HEK293T (cell line): ENCODE data around the gene FAM3D.

Experiments
- ARNT ChIP-seq: fragments of 450-650 bp; IDR thresholded peaks from 2 replicates; pipeline ENCODE4 v1.6.1; 2017; ENCODE audit warnings: mild to moderate bottlenecking
- BHLHE40 ChIP-seq: fragments of 450-650 bp; IDR thresholded peaks from 2 replicates; pipeline ENCODE4 v1.6.1; 2016; ENCODE audit warnings: mild to moderate bottlenecking, moderate library complexity, borderline replicate concordance
- CTBP1 ChIP-seq: fragments of 450-650 bp; IDR thresholded peaks from 2 replicates; pipeline ENCODE4 v1.6.1; 2016; ENCODE audit warnings: borderline replicate concordance
- ELF4 ChIP-seq: fragments of 450-650 bp; IDR thresholded peaks from 2 replicates; pipeline ENCODE4 v1.6.1; 2017; ENCODE audit warnings: antibody characterized with exemption
- FOXA1 ChIP-seq: fragments of 450-650 bp; IDR thresholded peaks from 2 replicates; pipeline ENCODE4 v1.6.1; 2016; ENCODE audit warnings: mild to moderate bottlenecking
- FOXK2 ChIP-seq: fragments of 450-650 bp; IDR thresholded peaks from 2 replicates; pipeline ENCODE4 v1.6.1; 2016; ENCODE audit warnings: mild to moderate bottlenecking
- FOXM1 ChIP-seq: fragments of 450-650 bp; IDR thresholded peaks from 2 replicates; pipeline ENCODE4 v1.6.1; 2017; ENCODE audit warnings: mild to moderate bottlenecking, borderline replicate concordance
- L3MBTL2 ChIP-seq: fragments of 450-650 bp; conservative IDR thresholded peaks from 2 replicates; pipeline ENCODE4 v1.6.1; 2016; ENCODE audit warnings: mild to moderate bottlenecking
- NFRKB ChIP-seq: fragments of 450-650 bp; IDR thresholded peaks from 2 replicates; pipeline ENCODE4 v1.6.1; 2016; ENCODE audit warnings: mild to moderate bottlenecking, moderate library complexity
- SP1 ChIP-seq: fragments of 450-650 bp; IDR thresholded peaks from 2 replicates; pipeline ENCODE4 v1.6.1; 2017
- SUZ12 ChIP-seq: fragments of 450-650 bp; IDR thresholded peaks from 2 replicates; pipeline ENCODE4 v1.6.1; 2016; ENCODE audit warnings: mild to moderate bottlenecking
- TARDBP ChIP-seq: fragments of 450-650 bp; IDR thresholded peaks from 2 replicates; pipeline ENCODE4 v1.6.1; 2016
- ZNF384 ChIP-seq: fragments of 450-650 bp; IDR thresholded peaks from 2 replicates; pipeline ENCODE4 v1.6.1; 2016
- TF ChIP-seq, protein P1 (sequence below): fragments of 450-650 bp; IDR thresholded peaks from 2 replicates; pipeline ENCODE4 v1.6.1; 2016

DNA sequence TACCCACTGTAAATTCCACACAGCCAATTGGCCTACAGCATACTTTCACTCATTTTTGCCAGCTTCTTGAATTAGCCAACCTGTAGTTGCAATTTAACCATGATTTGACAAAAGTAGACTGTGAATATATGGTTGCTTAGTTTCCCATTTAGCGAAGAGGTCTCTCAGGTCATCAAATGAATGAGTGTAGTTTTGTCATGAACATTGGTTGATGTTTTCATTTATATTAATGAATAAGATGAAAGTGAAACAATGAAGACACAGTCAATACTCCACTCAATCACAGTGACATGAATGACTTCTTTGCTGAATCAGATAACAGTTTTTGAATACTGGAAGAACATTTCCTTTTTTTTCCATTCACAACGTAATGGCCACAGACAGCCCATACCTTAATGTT, 15.3 kb upstream of the FAM3D start:
- no peak for TF ChIP-seq SUZ12
- TF ChIP-seq TARDBP = no peak
- TF ChIP-seq FOXM1 = no peak
- no peak for TF ChIP-seq CTBP1
- no peak for TF ChIP-seq FOXK2
- TF ChIP-seq FOXA1 = no peak
- TF ChIP-seq, protein P1, sequence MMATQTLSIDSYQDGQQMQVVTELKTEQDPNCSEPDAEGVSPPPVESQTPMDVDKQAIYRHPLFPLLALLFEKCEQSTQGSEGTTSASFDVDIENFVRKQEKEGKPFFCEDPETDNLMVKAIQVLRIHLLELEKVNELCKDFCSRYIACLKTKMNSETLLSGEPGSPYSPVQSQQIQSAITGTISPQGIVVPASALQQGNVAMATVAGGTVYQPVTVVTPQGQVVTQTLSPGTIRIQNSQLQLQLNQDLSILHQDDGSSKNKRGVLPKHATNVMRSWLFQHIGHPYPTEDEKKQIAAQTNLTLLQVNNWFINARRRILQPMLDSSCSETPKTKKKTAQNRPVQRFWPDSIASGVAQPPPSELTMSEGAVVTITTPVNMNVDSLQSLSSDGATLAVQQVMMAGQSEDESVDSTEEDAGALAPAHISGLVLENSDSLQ = no peak
- no peak for TF ChIP-seq ARNT
- TF ChIP-seq NFRKB = no peak
- TF ChIP-seq L3MBTL2 = no peak
- TF ChIP-seq SP1 = no peak
- no peak for TF ChIP-seq ZNF384
- no peak for TF ChIP-seq ELF4
- TF ChIP-seq BHLHE40 = no peak
